Activated CD4-positive, alpha-beta memory T cell treated with anti-CD3 and anti-CD28 coated beads for 36 hours (primary cell): ENCODE data around the gene AOX1. TPM values are rescaled to one million over a fixed set of nuclear protein-coding genes. Genes with fewer than 3 reads are reported as not detected.
"Not testable (repeated sequence)": the region's sequence is repeated elsewhere in the genome, so short reads cannot be mapped to it uniquely, and the experiment has no call there.

Experiments
- CTCF ChIA-PET: fragments of 350-600 bp; sonication (Branson Sonifier 250); formaldehyde crosslinking; loops from one replicate; lab custom pipeline; 2021; ENCODE audit warnings: antibody characterized with exemption, inconsistent platforms; lab: Charles Lee
- POLR2A ChIA-PET: fragments of 350-600 bp; sonication (Branson Sonifier 250); formaldehyde crosslinking; loops from one replicate; lab custom pipeline; 2021; ENCODE audit warnings: antibody characterized with exemption; lab: Charles Lee
- DNase-seq: peaks from one replicate; pipeline ENCODE4 v3.0.0-alpha.2; 2020
- H3K27ac Mint-ChIP-seq: one replicate; pipeline ENCODE4 v1.8.0; 2021; ENCODE audit warnings: mixed read lengths
- H3K27me3 Mint-ChIP-seq: one replicate; pipeline ENCODE4 v1.8.0; 2021; ENCODE audit warnings: mixed read lengths
- H3K36me3 Mint-ChIP-seq: one replicate; pipeline ENCODE4 v1.8.0; 2021; ENCODE audit warnings: mixed read lengths
- H3K4me1 Mint-ChIP-seq: one replicate; pipeline ENCODE4 v1.8.0; 2021; ENCODE audit warnings: low read depth, mixed read lengths
- H3K4me3 Mint-ChIP-seq: one replicate; pipeline ENCODE4 v1.8.0; 2021; ENCODE audit warnings: mild to moderate bottlenecking, mixed read lengths
- H3K9me3 Mint-ChIP-seq: one replicate; pipeline ENCODE4 v1.8.0; 2021; ENCODE audit warnings: mixed read lengths
- intact Hi-C: fragments of 100-400 bp; cut with micrococcal nuclease; formaldehyde crosslinking; loops from one replicate; pipeline ENCODE4 v1.15.1; 2023
- total RNA-seq, 2 experiments: library from RNA; stranded (reverse); gene quantifications; one replicate each; pipeline ENCODE4 v1.2.3, GENCODE V29; 2021

Gene AOX1
- total RNA-seq, 2 experiments from 2014 or later = 0.38 to 1.1 TPM

- DNase-seq = no peak
- Mint-ChIP-seq H3K27ac (no peak overlapping the region), H3K27me3 (peaks cover 5% of the 10 kb centered on the region), H3K9me3 (no peaks in the 10 kb centered on the region), H3K36me3 (no peaks in the 10 kb centered on the region), H3K4me3 (no peak overlapping the region), H3K4me1 (no peaks in the 10 kb centered on the region)
- intact Hi-C loops = no loop called here
- CTCF ChIA-PET = no interaction called here
- POLR2A ChIA-PET = no interaction called here
These were observed 18.9 kb downstream of the AOX1 start for GRCh38 chr2:200604571-200605255.

GRCh38 chr2:200608341-200609027 is 22.7 kb downstream of the AOX1 start:
- Mint-ChIP-seq H3K36me3 (no peaks in the 10 kb centered on the region), H3K4me1 (no peaks in the 10 kb centered on the region), H3K4me3 (no peak overlapping the region), H3K27me3 (peaks cover 5% of the 10 kb centered on the region), H3K27ac (no peak overlapping the region), H3K9me3 (no peaks in the 10 kb centered on the region)
- intact Hi-C loops = no loop called here
- CTCF ChIA-PET = no interaction called here
- POLR2A ChIA-PET = no interaction called here
- DNase-seq = no peak

GRCh38 chr2:200609028-200609614 is 23.3 kb downstream of the AOX1 start:
- Mint-ChIP-seq H3K27me3 (peaks cover 5% of the 10 kb centered on the region), H3K4me1 (peaks cover 2% of the 10 kb centered on the region)

GRCh38 chr2:200610217-200610616 is 24.4 kb downstream of the AOX1 start:
- peak; percentile 38 for DNase-seq
- H3K36me3 Mint-ChIP-seq, POLR2A ChIA-PET, H3K4me1 Mint-ChIP-seq, H3K27me3 Mint-ChIP-seq, H3K9me3 Mint-ChIP-seq, H3K27ac Mint-ChIP-seq, H3K4me3 Mint-ChIP-seq, intact Hi-C loops: not testable (repeated sequence)
- CTCF ChIA-PET = interaction anchor here (0.6 kb wide), 1 partner anchor 30 kb away, joined by 3 read pairs; no protein-coding TSS in a partner anchor

More at GRCh38 chr2:200609028-200609614, 23.3 kb downstream of the AOX1 start:
- H3K36me3 Mint-ChIP-seq = no peaks in the 10 kb centered on the region
- H3K4me3 Mint-ChIP-seq = no peak overlapping the region
- ChIA-PET POLR2A (no interaction called here), CTCF (no interaction called here)
- DNase-seq = no peak
- intact Hi-C loops = no loop called here
- no peak overlapping the region for H3K27ac Mint-ChIP-seq
- H3K9me3 Mint-ChIP-seq = no peaks in the 10 kb centered on the region

- no peaks in the 10 kb centered on the region for H3K36me3 Mint-ChIP-seq
- no peak for DNase-seq
- peaks cover 8% of the 10 kb centered on the region for H3K27me3 Mint-ChIP-seq
- ChIA-PET CTCF (interaction anchor here (1.5 kb wide), 1 partner anchor 288 kb away, joined by 3 read pairs; no protein-coding TSS in a partner anchor), POLR2A (no interaction called here)
- intact Hi-C loops = loop anchor here (2.0 kb wide), 1 partner anchor 89 kb away; no protein-coding TSS in a partner anchor
- no peak overlapping the region for H3K4me3 Mint-ChIP-seq
- no peak overlapping the region for H3K27ac Mint-ChIP-seq
- peaks cover 15% of the 10 kb centered on the region for H3K4me1 Mint-ChIP-seq
- H3K9me3 Mint-ChIP-seq = no peaks in the 10 kb centered on the region
These were observed 27.9 kb downstream of the AOX1 start for GRCh38 chr2:200613692-200614091.

- no peaks in the 10 kb centered on the region for H3K36me3 Mint-ChIP-seq
- no peak overlapping the region for H3K27ac Mint-ChIP-seq
- H3K4me1 Mint-ChIP-seq = peaks cover 16% of the 10 kb centered on the region
- intact Hi-C loops = loop anchor here (2.0 kb wide), 1 partner anchor 89 kb away; no protein-coding TSS in a partner anchor
- no peaks in the 10 kb centered on the region for H3K9me3 Mint-ChIP-seq
- H3K4me3 Mint-ChIP-seq = no peak overlapping the region
- ChIA-PET POLR2A (interaction anchor here (0.6 kb wide), 1 partner anchor 189 kb away, joined by 3 read pairs; no protein-coding TSS in a partner anchor), CTCF (interaction anchor here (1.5 kb wide), 1 partner anchor 287 kb away, joined by 3 read pairs; no protein-coding TSS in a partner anchor)
- peak; percentile 42 for DNase-seq
- H3K27me3 Mint-ChIP-seq = peaks cover 8% of the 10 kb centered on the region
These were observed 28.4 kb downstream of the AOX1 start for GRCh38 chr2:200614249-200614648.

GRCh38 chr2:200615247-200615646 is 29.4 kb downstream of the AOX1 start:
- Mint-ChIP-seq H3K36me3 (no peaks in the 10 kb centered on the region), H3K4me3 (no peak overlapping the region), H3K27me3 (peaks cover 8% of the 10 kb centered on the region), H3K9me3 (no peaks in the 10 kb centered on the region), H3K4me1 (peaks cover 16% of the 10 kb centered on the region), H3K27ac (no peak overlapping the region)
- DNase-seq = no peak
- CTCF ChIA-PET = interaction anchor here (1.5 to 1.6 kb wide), 2 partner anchors 88 to 286 kb away, joined by 3 to 4 read pairs; no protein-coding TSS in a partner anchor
- intact Hi-C loops = loop anchor here (2.0 kb wide), 1 partner anchor 88 kb away; no protein-coding TSS in a partner anchor
- POLR2A ChIA-PET = no interaction called here

- Mint-ChIP-seq H3K36me3 (no peaks in the 10 kb centered on the region), H3K27me3 (peaks cover 5% of the 10 kb centered on the region), H3K4me3 (no peak overlapping the region), H3K27ac (no peak overlapping the region), H3K4me1 (peaks cover 16% of the 10 kb centered on the region), H3K9me3 (no peaks in the 10 kb centered on the region)
- POLR2A ChIA-PET = no interaction called here
- DNase-seq = no peak
- CTCF ChIA-PET = interaction anchor here (1.6 kb wide), 1 partner anchor 87 kb away, joined by 4 read pairs; no protein-coding TSS in a partner anchor
- intact Hi-C loops = no loop called here
These were observed 30.4 kb downstream of the AOX1 start for GRCh38 chr2:200616193-200616592.

- intact Hi-C loops = no loop called here
- CTCF ChIA-PET = interaction anchor here (1.0 to 1.6 kb wide), 2 partner anchors 87 to 119 kb away, joined by 3 to 4 read pairs; no protein-coding TSS in a partner anchor
These were observed 30.8 kb downstream of the AOX1 start for GRCh38 chr2:200616656-200617055.

GRCh38 chr2:200617156-200618053 is 31.6 kb downstream of the AOX1 start:
- H3K27ac Mint-ChIP-seq = no peak overlapping the region
- H3K36me3 Mint-ChIP-seq = no peaks in the 10 kb centered on the region
- no peaks in the 10 kb centered on the region for H3K9me3 Mint-ChIP-seq
- H3K27me3 Mint-ChIP-seq = peaks cover 9% of the 10 kb centered on the region
- no peak for DNase-seq
- intact Hi-C loops = no loop called here
- no peak overlapping the region for H3K4me3 Mint-ChIP-seq
- ChIA-PET POLR2A (interaction anchor here (0.7 kb wide), 1 partner anchor 96 kb away, joined by 3 read pairs; no protein-coding TSS in a partner anchor), CTCF (interaction anchor here (1.0 kb wide), 1 partner anchor 118 kb away, joined by 3 read pairs; no protein-coding TSS in a partner anchor)
- H3K4me1 Mint-ChIP-seq = peaks cover 16% of the 10 kb centered on the region

More at GRCh38 chr2:200616656-200617055, 30.8 kb downstream of the AOX1 start:
- Mint-ChIP-seq H3K36me3 (no peaks in the 10 kb centered on the region), H3K27me3 (peaks cover 5% of the 10 kb centered on the region), H3K27ac (no peak overlapping the region), H3K4me3 (no peak overlapping the region), H3K4me1 (peaks cover 16% of the 10 kb centered on the region), H3K9me3 (no peaks in the 10 kb centered on the region)
- DNase-seq = no peak
- POLR2A ChIA-PET = no interaction called here

- intact Hi-C loops = no loop called here
- Mint-ChIP-seq H3K27ac (no peak overlapping the region), H3K4me3 (no peak overlapping the region), H3K27me3 (peaks cover 14% of the 10 kb centered on the region), H3K4me1 (peaks cover 16% of the 10 kb centered on the region), H3K9me3 (no peaks in the 10 kb centered on the region), H3K36me3 (no peaks in the 10 kb centered on the region)
- DNase-seq = no peak
- CTCF ChIA-PET = interaction anchor here (1.0 kb wide), 1 partner anchor 40 kb away, joined by 4 read pairs; no protein-coding TSS in a partner anchor
- POLR2A ChIA-PET = interaction anchor here (0.7 kb wide), 1 partner anchor 95 kb away, joined by 3 read pairs; no protein-coding TSS in a partner anchor
These were observed 32.2 kb downstream of the AOX1 start for GRCh38 chr2:200618054-200618419.
